Heart left ventricle (tissue), 16 donors: ENCODE results near the gene CDRT15L2. TPM values are rescaled to one million over a fixed set of nuclear protein-coding genes. Genes with fewer than 3 reads are reported as not detected.
"Not testable (repeated sequence)": the region's sequence is repeated elsewhere in the genome, so short reads cannot be mapped to it uniquely, and the experiment has no call there.

Experiments used
- ATAC-seq, 4 donors: fragments of 200-7000 bp; cut with Tn5 transposase; one replicate each; pipeline ENCODE4 v1.9.1; 2020 to 2022; ENCODE audit warnings: moderate library complexity in 4 of 4, mild to moderate bottlenecking in 3 of 4, moderate number of reproducible peaks in 1 of 4
- DNase-seq, 5 donors: peaks; one replicate each; pipeline ENCODE4 v3.0.0-alpha.2; 2020
- H3K27ac ChIP-seq, 12 donors: fragments of 200-600 bp; sonication (generic) in 4 of 12; one replicate each; pipeline versions ENCODE4 v1.5.0 to v1.8.0; 2016 to 2022; ENCODE audit warnings: mild to moderate bottlenecking in 2 of 12
- H3K27me3 ChIP-seq, 9 donors: fragments of 200-600 bp; sonication (generic) in 2 of 9; one replicate each; pipeline versions ENCODE4 v1.5.1 to v1.8.0; 2016 to 2022; ENCODE audit warnings: mild to moderate bottlenecking in 3 of 9
- H3K36me3 ChIP-seq, 9 donors: fragments of 200-600 bp; sonication (generic) in 2 of 9; one replicate each; pipeline versions ENCODE4 v1.5.0 to v1.8.0; 2018 to 2022; ENCODE audit warnings: mild to moderate bottlenecking in 2 of 9
- H3K4me1 ChIP-seq, 12 donors: fragments of 200-600 bp; sonication (generic) in 4 of 12; one replicate each; pipeline versions ENCODE4 v1.5.0 to v1.8.0; 2016 to 2022; ENCODE audit warnings: mild to moderate bottlenecking in 3 of 12
- H3K4me3 ChIP-seq, 12 donors: fragments of 200-600 bp; sonication (generic) in 4 of 12; one replicate each; pipeline versions ENCODE4 v1.5.0 to v1.8.0; 2017 to 2022; ENCODE audit warnings: mild to moderate bottlenecking in 9 of 12, moderate library complexity in 4 of 12
- H3K9me3 ChIP-seq, 12 donors: fragments of 200-600 bp; sonication (generic) in 4 of 12; one replicate each; pipeline versions ENCODE4 v1.5.0 to v1.8.0; 2016 to 2022; ENCODE audit warnings: mild to moderate bottlenecking in 1 of 12
- POLR2A ChIP-seq, 2 donors: fragments of 450-650 bp; IDR thresholded peaks; one replicate each; pipeline ENCODE4 v1.6.1; 2017; ENCODE audit warnings: antibody characterized with exemption in 2 of 2, mild to moderate bottlenecking in 2 of 2, moderate library complexity in 2 of 2
- WGBS, 4 donors: extraction: QIAGEN DNeasy Blood & Tissue Kit in 2 of 4; methylation state at CpG; one replicate each; pipeline versions ENCODE4 v1.1.5 to v1.1.7; 2013 to 2018; 5-methylcytosine and 5-hydroxymethylcytosine counted together
- intact Hi-C, 10 donors: fragments of 100-400 bp; cut with DNase I; formaldehyde crosslinking; loops; one replicate each; pipeline versions ENCODE4 v1.11.1 to v1.14.2; 2022
- polyA plus RNA-seq, 2 donors: library from polyadenylated mRNA; stranded (reverse); fragments of 200-250 nt; gene quantifications; one replicate each; pipeline ENCODE4 v1.2.3, GENCODE V29; 2013
- total RNA-seq, 9 donors: library from RNA; depleted of rRNA in 2 of 9; stranded (reverse); fragments of >200 nt in 2 of 9; fragmentation: NEBNext Ultra II Directional in 3 of 9; extraction: Animal tissue kit (Norgen Biotek cat#: 25700) in 3 of 9; gene quantifications; one replicate each; pipeline versions ENCODE4 v1.1.0 to v1.2.4, GENCODE V29; 2016 to 2023
- TF ChIP-seq, protein P1 (sequence below), 12 donors: fragments of 200-600 bp; sonication (generic) in 4 of 12; IDR thresholded peaks; one replicate each; pipeline versions ENCODE4 v1.5.0 to v1.8.0; 2018 to 2022; ENCODE audit warnings: antibody characterized with exemption in 12 of 12, mild to moderate bottlenecking in 5 of 12
- donor health status: ischemic (EF 13 %, LVEDD 7.1; RV severe dilation, severe dysfunction).
- donor health status: healthy with polysubstance abuse.
- donor health status: DM: no; HTN: yes; CAD: no.
- donor health status: DM: no; HTN: no; CAD: no.
- donor health status: ischemic (EF 25% LVEDD 6.9; RV normal size, moderate dysfunction).
- donor health status: ischemic (EF 25% LVEDD 5.7; RV mildly dilated, moderate dysfunction).
- donor health status: healthy.
- donor health status: DM: yes; HTN: yes; CAD: no.
- donor health status: ischemic (EF 35%, LVEDD 5.7; RV mildly dilated, moderate dysfunction).
- donor health status: nonischemic (EF 11% LVEDD 7.7; RV severe dilation, severe dysfunction).
- donor health status: DM: yes; HTN: yes; CAD: no.
- donor health status: PGD.
- donor health status: ischemic (EF 29% LVEDD 5.4; RV normal size, mild dysfunction).
- donor health status: nonischemic (EF 23%, LVEDD 6.1; RV moderate dilation, normal function).

CDRT15L2 gene
- total and polyA plus RNA-seq, 11 donors: not detected

DNA sequence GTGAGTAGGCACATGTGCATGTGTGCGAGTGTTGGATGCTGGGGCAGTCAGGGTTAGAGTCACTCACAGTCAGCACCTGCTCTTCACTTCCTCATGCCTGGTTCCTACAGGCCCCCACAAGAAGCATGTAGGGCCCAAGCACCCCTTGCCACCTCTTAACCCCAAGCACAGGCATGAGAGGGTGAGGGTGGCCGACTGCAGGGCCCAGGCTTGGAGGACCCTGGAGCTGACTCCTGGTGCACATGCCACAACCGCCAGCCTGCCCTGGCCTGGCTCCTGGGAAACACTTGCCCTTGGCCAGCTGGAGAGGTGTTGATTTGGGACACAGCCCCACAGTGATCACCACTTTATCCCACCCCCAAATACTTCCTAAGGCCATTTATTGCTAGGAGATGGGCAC is 16.9 kb upstream of the CDRT15L2 start:
- peaks cover 0 to 9% (median 0%) of the 10 kb centered on the region in 9 donors for H3K27me3 ChIP-seq
- H3K4me1 ChIP-seq: no peaks in the 10 kb centered on the region
- no peak overlapping the region for H3K4me3 ChIP-seq
- no peak overlapping the region for H3K27ac ChIP-seq
- TF ChIP-seq, protein P1, sequence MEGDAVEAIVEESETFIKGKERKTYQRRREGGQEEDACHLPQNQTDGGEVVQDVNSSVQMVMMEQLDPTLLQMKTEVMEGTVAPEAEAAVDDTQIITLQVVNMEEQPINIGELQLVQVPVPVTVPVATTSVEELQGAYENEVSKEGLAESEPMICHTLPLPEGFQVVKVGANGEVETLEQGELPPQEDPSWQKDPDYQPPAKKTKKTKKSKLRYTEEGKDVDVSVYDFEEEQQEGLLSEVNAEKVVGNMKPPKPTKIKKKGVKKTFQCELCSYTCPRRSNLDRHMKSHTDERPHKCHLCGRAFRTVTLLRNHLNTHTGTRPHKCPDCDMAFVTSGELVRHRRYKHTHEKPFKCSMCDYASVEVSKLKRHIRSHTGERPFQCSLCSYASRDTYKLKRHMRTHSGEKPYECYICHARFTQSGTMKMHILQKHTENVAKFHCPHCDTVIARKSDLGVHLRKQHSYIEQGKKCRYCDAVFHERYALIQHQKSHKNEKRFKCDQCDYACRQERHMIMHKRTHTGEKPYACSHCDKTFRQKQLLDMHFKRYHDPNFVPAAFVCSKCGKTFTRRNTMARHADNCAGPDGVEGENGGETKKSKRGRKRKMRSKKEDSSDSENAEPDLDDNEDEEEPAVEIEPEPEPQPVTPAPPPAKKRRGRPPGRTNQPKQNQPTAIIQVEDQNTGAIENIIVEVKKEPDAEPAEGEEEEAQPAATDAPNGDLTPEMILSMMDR (IDR thresholded peaks at IDR 0.05): no peak
- no peak for TF ChIP-seq POLR2A (IDR thresholded peaks at IDR 0.05)
- no peak for DNase-seq
- no peak for ATAC-seq
- WGBS, 4 donors: 33 to 100% (median 87%) methylated on average over 1 to 3 of the region's 3 CpGs
- H3K9me3 ChIP-seq: no peaks in the 10 kb centered on the region
- no peaks in the 10 kb centered on the region for H3K36me3 ChIP-seq
- intact Hi-C loops: no loop called here

DNA sequence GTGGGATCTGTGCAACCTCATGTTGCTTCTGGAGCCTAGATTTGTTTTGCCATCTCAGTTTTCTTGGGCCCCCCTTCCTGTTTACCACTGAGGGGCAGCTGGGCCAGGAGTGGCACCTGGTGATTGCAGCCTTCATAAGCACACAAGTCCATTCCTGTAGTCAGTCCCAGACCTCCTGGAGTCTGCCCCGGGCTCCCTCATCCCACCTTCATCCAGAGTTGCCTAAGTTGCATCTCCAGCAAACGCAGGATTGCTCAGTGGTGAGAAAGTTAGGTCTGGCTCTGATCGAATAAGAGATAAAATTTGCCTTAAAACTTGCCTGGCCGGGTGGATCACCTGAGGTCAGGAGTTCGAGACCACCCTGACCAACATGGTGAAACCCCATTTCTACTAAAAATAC is 14.3 kb upstream of the CDRT15L2 start:
- not testable (repeated sequence) for DNase-seq, H3K4me1 ChIP-seq

GRCh38 chr17:20565711-20566110 is 13.8 kb upstream of the CDRT15L2 start:
- ATAC-seq: no peak
- Histone ChIP-seq H3K36me3 (no peaks in the 10 kb centered on the region), H3K27ac (no peak overlapping the region), H3K4me3 (no peak overlapping the region), H3K4me1 (no peaks in the 10 kb centered on the region), H3K27me3 (peaks cover 0 to 9% (median 0%) of the 10 kb centered on the region in 9 donors), H3K9me3 (no peaks in the 10 kb centered on the region)
- 89 to 95% (median 93%) methylated on average over 5 of the region's 5 CpGs for WGBS, 4 donors
- intact Hi-C loops: no loop called here
- TF ChIP-seq, protein P1 (IDR thresholded peaks at IDR 0.05): no peak
- no peak for TF ChIP-seq POLR2A (IDR thresholded peaks at IDR 0.05)
- DNase-seq: no peak

More for the DNA sequence above, 14.3 kb upstream of the CDRT15L2 start:
- H3K9me3 ChIP-seq, H3K36me3 ChIP-seq, H3K27me3 ChIP-seq, H3K27ac ChIP-seq, H3K4me3 ChIP-seq, intact Hi-C loops, ATAC-seq: not testable (repeated sequence)
- 79 to 83% (median 82%) methylated on average over 5 of the region's 5 CpGs for WGBS, 4 donors

GRCh38 chr17:20566736-20567135 is 12.8 kb upstream of the CDRT15L2 start:
- H3K36me3 ChIP-seq, H3K27ac ChIP-seq, H3K9me3 ChIP-seq, H3K4me1 ChIP-seq, intact Hi-C loops, ATAC-seq, H3K27me3 ChIP-seq, DNase-seq, H3K4me3 ChIP-seq: not testable (repeated sequence)
- WGBS, 4 donors: 57 to 63% (median 59%) methylated on average over 12 of the region's 12 CpGs

- intact Hi-C loops, H3K4me1 ChIP-seq, ATAC-seq, H3K27ac ChIP-seq, H3K36me3 ChIP-seq, H3K9me3 ChIP-seq, DNase-seq, H3K4me3 ChIP-seq, H3K27me3 ChIP-seq: not testable (repeated sequence)
- 50 to 80% (median 65%) methylated on average over 6 of the region's 6 CpGs for WGBS, 4 donors
Observed at GRCh38 chr17:20567421-20567820, 12.1 kb upstream of the CDRT15L2 start.

- H3K27ac ChIP-seq, H3K27me3 ChIP-seq, H3K4me3 ChIP-seq, DNase-seq, H3K36me3 ChIP-seq, H3K9me3 ChIP-seq, H3K4me1 ChIP-seq, ATAC-seq, intact Hi-C loops: not testable (repeated sequence)
- WGBS, 4 donors: 77 to 86% (median 79%) methylated on average over 8 of the region's 8 CpGs
Observed at GRCh38 chr17:20568604-20569003, 10.9 kb upstream of the CDRT15L2 start.

DNA sequence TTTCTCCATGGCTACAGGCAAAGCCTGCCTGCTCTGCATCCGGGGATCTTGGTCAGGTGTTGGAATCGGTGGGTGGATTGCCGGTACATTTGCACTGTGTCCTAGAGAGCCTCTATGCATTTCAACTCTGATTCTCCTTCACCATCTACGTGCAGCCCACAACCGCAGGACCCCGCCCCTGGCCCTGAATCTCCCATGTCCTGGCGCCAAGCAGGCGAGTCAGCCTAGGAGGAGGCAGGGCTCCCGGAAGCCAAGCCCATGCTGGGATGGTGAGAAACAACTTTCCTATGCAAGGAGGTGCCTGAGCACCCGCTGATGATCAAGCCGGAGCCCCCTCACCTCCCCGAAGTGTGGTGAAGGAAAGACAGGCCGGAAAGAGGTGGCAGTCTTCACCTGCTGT is 7.9 kb upstream of the CDRT15L2 start:
- H3K4me3 ChIP-seq, H3K36me3 ChIP-seq, DNase-seq, H3K9me3 ChIP-seq, H3K27me3 ChIP-seq, intact Hi-C loops, ATAC-seq, H3K4me1 ChIP-seq, H3K27ac ChIP-seq: not testable (repeated sequence)
- 70 to 96% (median 85%) methylated on average over 2 to 13 of the region's 13 CpGs for WGBS, 4 donors

DNA sequence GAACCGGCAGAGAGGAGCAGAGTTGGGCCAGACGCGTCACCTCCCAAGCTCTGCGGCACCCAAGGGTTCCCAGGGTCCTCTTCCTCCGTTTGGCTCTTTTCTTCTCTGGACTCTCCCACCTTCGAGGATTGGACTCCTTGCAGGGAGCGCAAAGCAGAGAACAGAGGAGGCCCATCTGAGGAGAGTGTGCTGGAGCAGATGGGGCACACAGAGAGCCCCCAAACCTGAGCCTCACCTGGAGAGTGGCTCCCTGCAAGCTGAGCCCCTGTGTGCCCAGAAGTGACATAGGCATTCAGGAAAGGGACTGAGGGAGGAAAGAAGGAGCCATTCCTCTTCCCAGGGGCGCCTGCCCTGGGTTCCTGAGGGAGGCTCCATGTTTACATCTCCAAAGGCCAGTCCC is 6.3 kb upstream of the CDRT15L2 start:
- DNase-seq, ATAC-seq, H3K27ac ChIP-seq, intact Hi-C loops, H3K4me1 ChIP-seq, H3K4me3 ChIP-seq, H3K36me3 ChIP-seq, H3K27me3 ChIP-seq, H3K9me3 ChIP-seq: not testable (repeated sequence)
- WGBS, 4 donors: 76 to 88% (median 81%) methylated on average over 3 to 7 of the region's 8 CpGs

DNA sequence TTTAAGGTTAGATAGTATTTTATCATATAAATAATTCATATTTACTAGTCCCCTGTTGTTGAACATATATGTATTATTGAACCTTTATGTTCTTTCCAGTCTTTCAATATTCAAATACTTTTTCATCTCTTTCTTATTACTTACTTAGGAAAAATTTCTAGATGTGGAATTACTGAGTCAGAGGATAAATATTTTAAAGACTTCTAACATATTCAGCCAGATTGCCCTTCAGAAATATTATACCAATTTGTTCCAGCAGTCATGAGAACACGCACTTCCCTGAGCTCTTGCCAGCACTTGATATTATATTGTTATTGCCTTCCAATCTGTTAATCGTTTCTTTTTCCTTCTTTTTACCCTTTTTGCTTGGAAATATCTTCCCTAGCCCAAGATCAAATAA is 4.5 kb upstream of the CDRT15L2 start:
- H3K4me3 ChIP-seq, H3K4me1 ChIP-seq, H3K27ac ChIP-seq, H3K9me3 ChIP-seq, H3K36me3 ChIP-seq, intact Hi-C loops, H3K27me3 ChIP-seq, ATAC-seq, DNase-seq: not testable (repeated sequence)
- WGBS, 4 donors: 62 to 67% (median 64%) methylated on average over 2 of the region's 2 CpGs
